Thyroid gland (tissue), 4 donors: ENCODE results near the gene CISTR. TPM values are rescaled to one million over a fixed set of nuclear protein-coding genes. Genes with fewer than 3 reads are reported as not detected.

ENCODE experiments used
- DNase-seq, 2 donors: peaks; one replicate each; pipeline ENCODE4 v3.0.0-alpha.2; 2019
- H3K27ac ChIP-seq, 3 donors: fragments of 200-600 bp; sonication (generic); 1 replicate in 2 of 3; 2 replicates in 1 of 3; pipeline ENCODE4 v1.5.1; 2016 to 2019; ENCODE audit warnings: mild to moderate bottlenecking in 1 of 3, moderate library complexity in 1 of 3
- H3K27me3 ChIP-seq: fragments of 200-600 bp; sonication (generic); one replicate; pipeline ENCODE4 v1.5.1; 2019
- H3K36me3 ChIP-seq, 2 donors: fragments of 200-600 bp; sonication (generic); one replicate each; pipeline ENCODE4 v1.5.1; 2016 to 2019
- H3K4me1 ChIP-seq, 2 donors: fragments of 200-600 bp; sonication (generic); one replicate each; pipeline ENCODE4 v1.5.1; 2017 to 2019
- H3K4me3 ChIP-seq, 3 donors: fragments of 200-600 bp; sonication (generic); replicated peaks in 1 of 3; 1 replicate in 2 of 3; 2 replicates in 1 of 3; pipeline ENCODE4 v1.5.1; 2016; ENCODE audit warnings: mild to moderate bottlenecking in 1 of 3
- H3K9me3 ChIP-seq: fragments of 200-600 bp; sonication (generic); one replicate; pipeline ENCODE4 v1.5.1; 2017
- CTCF ChIP-seq, 6 experiments: fragments of 200-600 bp in 3 of 6; fragments of 450-650 bp in 3 of 6; sonication (generic) in 3 of 6; IDR thresholded peaks; one replicate each; pipeline ENCODE4 v1.5.1; 2016 to 2019; ENCODE audit warnings: antibody characterized with exemption in 6 of 6, mild to moderate bottlenecking in 2 of 6, inconsistent platforms in 1 of 6, moderate library complexity in 1 of 6
- POLR2A ChIP-seq, 2 donors: fragments of 450-650 bp; IDR thresholded peaks; one replicate each; pipeline ENCODE4 v1.6.1; 2017; ENCODE audit warnings: antibody characterized with exemption in 2 of 2, mild to moderate bottlenecking in 2 of 2, moderate library complexity in 1 of 2
- WGBS, 2 donors: methylation state at CpG; one replicate each; pipeline ENCODE4 v1.1.5; 2017; 5-methylcytosine and 5-hydroxymethylcytosine counted together
- intact Hi-C: fragments of 100-400 bp; cut with DNase I; formaldehyde crosslinking; loops from one replicate; pipeline ENCODE4 v1.15.1; 2023
- total RNA-seq, 4 donors: library from RNA; depleted of rRNA; stranded (reverse); fragments of >200 nt; gene quantifications; one replicate each; pipeline ENCODE4 v1.2.3, GENCODE V29; 2016

Gene CISTR
- total RNA-seq, 4 donors from 2014 or later = not detected

- Histone ChIP-seq H3K36me3 (peaks cover 0 to 5% of the 10 kb centered on the region in 2 donors), H3K4me3 (no peak overlapping the region), H3K4me1 (peaks cover 10 to 13% of the 10 kb centered on the region in 2 donors), H3K9me3 (no peaks in the 10 kb centered on the region), H3K27ac (no peak overlapping the region), H3K27me3 (no peaks in the 10 kb centered on the region)
- TF ChIP-seq CTCF (IDR thresholded peaks at IDR 0.05) = no peak
- TF ChIP-seq POLR2A (IDR thresholded peaks at IDR 0.05) = no peak
- intact Hi-C loops = no loop called here
- DNase-seq = no peak
These were observed 22.1 kb downstream of the CISTR start for GRCh38 chr12:53729644-53730043.

DNA sequence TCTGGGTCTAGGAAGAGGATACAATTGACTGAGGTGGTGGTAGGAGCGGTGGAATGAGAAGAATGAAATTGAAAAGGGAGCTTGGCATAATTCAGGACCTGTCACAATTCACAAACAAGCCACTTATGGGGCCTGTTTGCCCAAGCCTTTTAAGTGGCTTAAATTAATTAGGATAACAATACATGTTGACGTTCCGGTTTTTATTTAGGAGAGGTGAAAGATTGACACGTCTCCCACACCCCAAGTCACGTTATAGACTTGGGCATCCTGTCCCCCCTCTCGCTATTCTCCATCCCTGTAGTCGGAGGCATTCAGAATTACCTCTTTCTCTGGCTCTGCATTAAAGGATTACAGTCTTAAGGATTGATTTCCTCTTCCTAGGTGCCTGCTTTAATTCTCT is 23.6 kb downstream of the CISTR start:
- H3K9me3 ChIP-seq = no peaks in the 10 kb centered on the region
- no peak for DNase-seq
- peaks cover 5 to 20% of the 10 kb centered on the region in 2 donors for H3K36me3 ChIP-seq
- peak overlapping the region in 1 of 3 donors; percentile 20 for H3K27ac ChIP-seq
- H3K27me3 ChIP-seq = no peaks in the 10 kb centered on the region
- no peak for TF ChIP-seq POLR2A (IDR thresholded peaks at IDR 0.05)
- TF ChIP-seq CTCF (IDR thresholded peaks at IDR 0.05) = no peak
- peak overlapping the region in 1 of 3 donors; percentile 43 for H3K4me3 ChIP-seq
- peaks cover 10 to 13% of the 10 kb centered on the region in 2 donors for H3K4me1 ChIP-seq
- intact Hi-C loops = no loop called here
- WGBS, 2 donors = 46 to 54% methylated on average over 7 of the region's 7 CpGs

DNA sequence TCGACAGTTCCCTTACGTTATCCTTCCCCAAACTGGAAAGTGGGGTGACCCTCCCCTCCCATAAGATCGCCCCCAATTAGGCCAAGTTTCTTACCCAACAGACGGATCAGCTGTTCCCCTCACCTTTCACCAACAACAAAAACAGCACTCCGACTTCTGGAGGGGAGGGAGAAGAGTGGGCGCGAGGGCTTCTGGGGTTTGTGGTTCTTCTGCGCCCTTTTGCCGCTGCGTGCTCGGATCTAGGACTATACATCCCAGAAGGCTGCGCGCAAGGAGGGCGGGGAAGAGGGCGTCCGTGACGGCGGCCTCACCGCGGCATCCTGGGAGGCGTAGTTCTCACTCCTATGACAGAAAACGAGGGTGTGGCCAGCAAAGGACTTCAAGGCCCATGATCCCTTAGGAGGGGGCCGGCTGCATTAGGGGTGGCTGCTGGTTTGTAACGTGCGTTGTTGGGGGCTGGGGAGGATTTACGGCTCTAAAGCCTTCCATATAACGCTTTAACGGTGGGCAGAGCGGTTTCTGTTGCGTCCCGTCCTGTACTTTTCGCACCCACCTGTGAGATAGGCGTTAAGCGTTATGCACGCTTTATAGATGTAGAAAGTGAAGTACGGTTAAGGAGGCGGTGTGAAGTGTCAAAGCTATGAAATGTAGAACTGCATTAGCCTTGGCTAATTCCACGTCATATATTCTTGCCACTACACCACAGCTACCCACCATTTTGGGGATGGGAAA is 24.3 kb downstream of the CISTR start, which contains the start of gene CALCOCO1:
TSS of gene CALCOCO1 (minus strand) at position 143 of the 732 bp plus-strand sequence. CDS start 2,210 bp downstream, outside the sequence.
- peak within 1 kb of the TSS; percentile 44 to 83 (median 65) for H3K4me3 ChIP-seq
- DNase-seq = peak; percentile 98
- peaks cover 10 to 24% of the 10 kb centered on the region in 2 donors for H3K36me3 ChIP-seq
- no peaks in the 10 kb centered on the region for H3K27me3 ChIP-seq
- 0 to 1% methylated on average over 37 to 38 of the region's 38 CpGs for WGBS, 2 donors
- H3K4me1 ChIP-seq = peaks cover 10 to 13% of the 10 kb centered on the region in 2 donors
- intact Hi-C loops = no loop called here
- H3K27ac ChIP-seq = peak within 1 kb of the TSS in 2 of 3 donors; percentile 56 to 64
- peak; percentile 26 to 67 for TF ChIP-seq POLR2A (IDR thresholded peaks at IDR 0.05)
- no peak for TF ChIP-seq CTCF (IDR thresholded peaks at IDR 0.05)
- no peaks in the 10 kb centered on the region for H3K9me3 ChIP-seq

DNA sequence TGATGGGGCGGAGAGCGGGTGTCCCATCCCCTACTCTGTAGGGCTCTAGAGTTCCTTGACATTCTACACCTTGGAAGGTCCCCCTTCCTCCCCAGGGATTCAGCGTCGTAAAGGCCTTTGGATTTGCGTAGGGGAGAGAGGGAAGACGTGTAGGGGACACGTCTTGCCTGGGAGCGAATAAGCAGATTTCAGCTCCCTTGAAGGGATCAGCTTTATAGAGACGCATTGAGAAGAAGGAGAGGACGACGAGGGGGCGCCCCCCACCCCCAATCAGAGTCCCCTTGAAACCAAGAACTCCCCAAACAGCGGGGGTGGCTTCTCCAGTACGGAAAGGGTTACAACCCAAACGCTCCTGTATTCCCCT is 24.9 kb downstream of the CISTR start:
- intact Hi-C loops = no loop called here
- 1 to 3% methylated on average over 15 of the region's 15 CpGs for WGBS, 2 donors
- peak overlapping the region in 2 of 3 donors; percentile 56 to 64 for H3K27ac ChIP-seq

More for the DNA sequence above, 24.9 kb downstream of the CISTR start:
- Histone ChIP-seq H3K9me3 (no peaks in the 10 kb centered on the region), H3K27me3 (no peaks in the 10 kb centered on the region), H3K4me1 (peaks cover 10 to 13% of the 10 kb centered on the region in 2 donors), H3K4me3 (peak overlapping the region; percentile 44 to 83 (median 65)), H3K36me3 (peaks cover 16 to 30% of the 10 kb centered on the region in 2 donors)
- no peak for DNase-seq
- TF ChIP-seq CTCF (IDR thresholded peaks at IDR 0.05) (no peak), POLR2A (IDR thresholded peaks at IDR 0.05) (no peak)
